HG03565 (cell line): Measurements from ENCODE around the gene GRXCR1.
A peak's percentile ranks its signal among the peaks of the same experiment; 100 is the strongest.

Experiments
- ATAC-seq: cut with Tn5 transposase; IDR thresholded peaks from one replicate; pipeline ENCODE4 v1.9.1; 2021; ENCODE audit warnings: mild to moderate bottlenecking, moderate library complexity; ENCODE audit not compliant: unreplicated experiment

The GRXCR1 gene

GRCh38 chr4:42925921-42926320 is 33.4 kb downstream of the GRXCR1 start:
- no peak for ATAC-seq

GRCh38 chr4:42927946-42928345 is 35.4 kb downstream of the GRXCR1 start:
- ATAC-seq, result no peak

GRCh38 chr4:42928582-42928981 is 36.1 kb downstream of the GRXCR1 start:
- no peak for ATAC-seq

- no peak for ATAC-seq
Observed at GRCh38 chr4:42942216-42942615, 49.7 kb downstream of the GRXCR1 start.

GRCh38 chr4:42945874-42946273 is 53.4 kb downstream of the GRXCR1 start:
- no peak for ATAC-seq

- no peak for ATAC-seq
Observed at GRCh38 chr4:42953321-42953720, 60.8 kb downstream of the GRXCR1 start.

GRCh38 chr4:42954963-42955669 is 62.6 kb downstream of the GRXCR1 start:
- ATAC-seq, result no peak

- ATAC-seq, result no peak
Observed at GRCh38 chr4:42955746-42956505, 63.4 kb downstream of the GRXCR1 start.

- ATAC-seq, result no peak
Observed at GRCh38 chr4:42965326-42965725, 72.8 kb downstream of the GRXCR1 start.

GRCh38 chr4:42985976-42986375 is 93.5 kb downstream of the GRXCR1 start:
- ATAC-seq, result no peak

- ATAC-seq, result peak; percentile 90
Observed at GRCh38 chr4:42995343-42995944, 102.9 kb downstream of the GRXCR1 start.

- no peak for ATAC-seq
Observed at GRCh38 chr4:43008793-43009192, 116.3 kb downstream of the GRXCR1 start.

- no peak for ATAC-seq
Observed at GRCh38 chr4:43014256-43014655, 121.7 kb downstream of the GRXCR1 start.

- no peak for ATAC-seq
Observed at GRCh38 chr4:43041632-43042031, 149.1 kb downstream of the GRXCR1 start.

- ATAC-seq, result no peak
Observed at GRCh38 chr4:43047058-43047457, 154.5 kb downstream of the GRXCR1 start.

- no peak for ATAC-seq
Observed at GRCh38 chr4:43048570-43048969, 156.1 kb downstream of the GRXCR1 start.

- no peak for ATAC-seq
Observed at GRCh38 chr4:43049326-43049725, 156.8 kb downstream of the GRXCR1 start.

- ATAC-seq, result no peak
Observed at GRCh38 chr4:43066415-43066814, 173.9 kb downstream of the GRXCR1 start.

- ATAC-seq, result no peak
Observed at GRCh38 chr4:43071069-43071468, 178.6 kb downstream of the GRXCR1 start.
